Measurements from ENCODE around the gene GPR62.

GPR62 gene

DNA sequence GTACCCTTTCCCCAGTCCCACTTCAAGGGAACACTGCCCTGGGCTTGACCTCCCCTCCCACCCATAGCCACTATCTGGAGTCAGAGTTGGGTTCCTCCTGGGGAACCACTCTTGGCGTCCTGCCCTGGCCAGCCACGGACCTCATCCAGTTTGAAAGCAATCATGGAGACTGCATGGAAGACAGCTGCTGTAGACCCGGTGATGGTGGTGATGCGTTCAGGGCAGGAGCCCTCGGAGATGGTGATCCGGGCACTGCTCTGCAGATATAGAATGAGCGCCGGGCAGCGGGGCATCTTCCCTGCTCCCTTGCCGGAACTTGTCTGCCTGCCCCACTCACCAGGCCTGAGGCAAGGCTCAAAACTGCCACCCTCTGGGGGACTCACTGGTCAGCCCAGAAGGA lies 5.2 kb downstream of the GPR62 start:
- POLR2A ChIA-PET (ENCODE audit: low non-redundant PET) = no interaction called here
- H3K27ac ChIP-seq = no peak overlapping the region
- CTCF ChIA-PET = interaction anchor here (1.0 kb wide), 1 partner anchor 13 kb away, joined by 3 read pairs; no protein-coding TSS in a partner anchor
- no peak for DNase-seq (ENCODE audit: low spot score)
- TF ChIP-seq, protein P1, sequence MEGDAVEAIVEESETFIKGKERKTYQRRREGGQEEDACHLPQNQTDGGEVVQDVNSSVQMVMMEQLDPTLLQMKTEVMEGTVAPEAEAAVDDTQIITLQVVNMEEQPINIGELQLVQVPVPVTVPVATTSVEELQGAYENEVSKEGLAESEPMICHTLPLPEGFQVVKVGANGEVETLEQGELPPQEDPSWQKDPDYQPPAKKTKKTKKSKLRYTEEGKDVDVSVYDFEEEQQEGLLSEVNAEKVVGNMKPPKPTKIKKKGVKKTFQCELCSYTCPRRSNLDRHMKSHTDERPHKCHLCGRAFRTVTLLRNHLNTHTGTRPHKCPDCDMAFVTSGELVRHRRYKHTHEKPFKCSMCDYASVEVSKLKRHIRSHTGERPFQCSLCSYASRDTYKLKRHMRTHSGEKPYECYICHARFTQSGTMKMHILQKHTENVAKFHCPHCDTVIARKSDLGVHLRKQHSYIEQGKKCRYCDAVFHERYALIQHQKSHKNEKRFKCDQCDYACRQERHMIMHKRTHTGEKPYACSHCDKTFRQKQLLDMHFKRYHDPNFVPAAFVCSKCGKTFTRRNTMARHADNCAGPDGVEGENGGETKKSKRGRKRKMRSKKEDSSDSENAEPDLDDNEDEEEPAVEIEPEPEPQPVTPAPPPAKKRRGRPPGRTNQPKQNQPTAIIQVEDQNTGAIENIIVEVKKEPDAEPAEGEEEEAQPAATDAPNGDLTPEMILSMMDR (conservative IDR thresholded peaks at IDR 0.05; ENCODE audit: low read depth) = no peak

GRCh38 chr3:51961011-51961410 lies 5.8 kb downstream of the GPR62 start:
- ChIA-PET CTCF (interaction anchor here (1.0 kb wide), 1 partner anchor 12 kb away, joined by 3 read pairs; no protein-coding TSS in a partner anchor), POLR2A (ENCODE audit: low non-redundant PET) (no interaction called here)
- TF ChIP-seq, protein P1 (conservative IDR thresholded peaks at IDR 0.05; ENCODE audit: low read depth) = no peak
- DNase-seq (ENCODE audit: low spot score) = no peak
- H3K27ac ChIP-seq = no peak overlapping the region; the same call in 1 of the 2 replicates

- CTCF ChIA-PET = interaction anchor here (0.5 to 1.0 kb wide), 2 partner anchors 11 to 40 kb away, joined by 3 to 4 read pairs; no protein-coding TSS in a partner anchor
- POLR2A ChIA-PET (ENCODE audit: low non-redundant PET) = no interaction called here
- TF ChIP-seq, protein P1 (conservative IDR thresholded peaks at IDR 0.05; ENCODE audit: low read depth) = no peak
- peak overlapping the region; percentile 35 for H3K27ac ChIP-seq
- no peak for DNase-seq (ENCODE audit: low spot score)
Observed at GRCh38 chr3:51961602-51962569, 6.7 kb downstream of the GPR62 start.

DNA sequence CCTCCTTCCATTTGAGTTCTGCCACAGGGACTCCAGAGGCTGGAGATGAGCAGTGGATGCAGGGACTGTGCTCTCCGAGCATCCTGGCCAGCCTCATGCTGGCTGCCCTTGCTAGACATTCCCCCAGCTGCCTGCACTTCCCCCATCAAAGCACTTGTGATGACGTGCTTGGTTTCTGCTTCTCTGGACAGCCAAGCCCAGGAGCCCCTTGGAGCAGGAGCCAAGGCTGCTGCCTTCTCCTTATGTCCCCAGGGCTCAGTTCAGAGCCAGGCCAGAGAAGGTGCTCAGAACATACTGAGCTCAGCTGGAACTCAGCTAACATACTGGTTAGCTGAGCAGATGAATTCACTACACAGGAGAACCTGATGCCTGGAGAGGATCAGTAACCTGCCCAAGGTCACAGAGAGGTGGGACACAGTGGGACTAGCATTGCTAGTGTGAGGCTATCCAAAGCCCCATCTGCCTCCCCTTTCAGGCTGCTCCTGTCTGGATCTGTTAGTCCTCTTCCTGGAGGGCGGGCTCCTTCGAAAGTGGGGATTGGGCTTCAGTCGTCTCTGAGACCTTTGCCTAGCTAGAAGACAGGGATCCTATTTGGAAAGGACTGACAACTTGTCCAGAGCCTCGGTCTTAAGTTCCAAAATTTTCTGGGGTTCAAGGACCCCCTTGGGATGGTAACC lies 7.8 kb downstream of the GPR62 start:
- ChIA-PET POLR2A (ENCODE audit: low non-redundant PET) (no interaction called here), CTCF (interaction anchor here (0.5 kb wide), 1 partner anchor 39 kb away, joined by 4 read pairs; no protein-coding TSS in a partner anchor)
- TF ChIP-seq, protein P1 (conservative IDR thresholded peaks at IDR 0.05; ENCODE audit: low read depth) = no peak
- H3K27ac ChIP-seq = 0 out of 2 replicates have a peak overlapping the region, but pooled peaks have one; percentile 35
- no peak for DNase-seq (ENCODE audit: low spot score)

- ChIA-PET POLR2A (ENCODE audit: low non-redundant PET) (interaction anchor here (0.5 to 1.2 kb wide), 2 partner anchors 10 to 464 kb away, joined by 3 to 8 read pairs; partner anchors contain the start of gene ABHD14B), CTCF (no interaction called here)
- TF ChIP-seq, protein P1 (conservative IDR thresholded peaks at IDR 0.05; ENCODE audit: low read depth) = no peak
- H3K27ac ChIP-seq = no peak overlapping the region
- no peak for DNase-seq (ENCODE audit: low spot score)
Observed at GRCh38 chr3:51963951-51964451, 8.8 kb downstream of the GPR62 start.

DNA sequence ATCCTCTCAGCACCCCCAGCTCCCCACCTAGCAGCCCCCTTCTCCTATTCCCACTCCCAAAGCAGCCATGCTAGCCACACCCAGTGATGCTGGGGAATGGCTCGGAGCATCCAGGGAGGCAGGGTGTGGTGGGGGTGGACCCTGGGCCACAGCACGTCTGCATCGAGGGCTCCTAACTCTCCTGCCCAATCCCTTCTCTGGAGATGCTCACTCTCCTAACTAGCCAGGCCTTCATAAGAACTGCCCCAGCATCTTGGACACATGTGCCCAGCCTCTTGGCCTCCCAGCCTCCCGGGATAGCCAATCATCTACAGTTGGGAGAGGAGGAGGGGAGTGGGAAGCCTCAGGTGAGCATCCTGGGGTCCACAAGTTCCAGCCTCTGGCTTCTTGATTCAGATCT lies 9.3 kb downstream of the GPR62 start:
- H3K27ac ChIP-seq = no peak overlapping the region
- no peak for DNase-seq (ENCODE audit: low spot score)
- TF ChIP-seq, protein P1 (conservative IDR thresholded peaks at IDR 0.05; ENCODE audit: low read depth) = no peak
- ChIA-PET CTCF (interaction anchor here (1.0 kb wide), 1 partner anchor 12 kb away, joined by 4 read pairs; no protein-coding TSS in a partner anchor), POLR2A (ENCODE audit: low non-redundant PET) (interaction anchor here (1.2 kb wide), 1 partner anchor 10 kb away, joined by 3 read pairs; the partner anchor contains the start of gene ABHD14B)

Measured in RWPE1 (cell line).